Stimulated activated CD4-positive, alpha-beta T cell treated with anti-CD3 and anti-CD28 coated beads, Interleukin-12 subunit alpha, Interleukin-12 subunit beta, amount 100 ng/mL, for 24 hours (primary cell): ENCODE measurements around the gene LRRFIP1.

Source experiments
- DNase-seq, 2 experiments: peaks; one replicate each; pipeline ENCODE4 v3.0.0-alpha.2; 2020; ENCODE audit warnings: low read depth in 2 of 2

Gene LRRFIP1

GRCh38 chr2:237639052-237639835 lies 11.9 kb downstream of the LRRFIP1 start:
- DNase-seq: no peak

- DNase-seq: no peak
Measured at GRCh38 chr2:237639836-237640220, 12.4 kb downstream of the LRRFIP1 start.

- DNase-seq: no peak
Measured at GRCh38 chr2:237640493-237640998, 13.2 kb downstream of the LRRFIP1 start.

- no peak for DNase-seq
Measured at GRCh38 chr2:237642038-237642734, 14.8 kb downstream of the LRRFIP1 start.

- no peak for DNase-seq
Measured at GRCh38 chr2:237643066-237643465, 15.7 kb downstream of the LRRFIP1 start.

GRCh38 chr2:237643582-237644380 lies 16.4 kb downstream of the LRRFIP1 start:
- no peak for DNase-seq

GRCh38 chr2:237644381-237644703 lies 17.0 kb downstream of the LRRFIP1 start:
- no peak for DNase-seq

GRCh38 chr2:237645261-237645660 lies 17.9 kb downstream of the LRRFIP1 start:
- no peak for DNase-seq

GRCh38 chr2:237647176-237648015 lies 20.0 kb downstream of the LRRFIP1 start:
- DNase-seq: no peak

GRCh38 chr2:237648016-237648381 lies 20.6 kb downstream of the LRRFIP1 start:
- no peak for DNase-seq

GRCh38 chr2:237649541-237650454 lies 22.4 kb downstream of the LRRFIP1 start:
- no peak for DNase-seq

GRCh38 chr2:237650455-237650850 lies 23.1 kb downstream of the LRRFIP1 start:
- no peak for DNase-seq

- DNase-seq: no peak
Measured at GRCh38 chr2:237651761-237652160, 24.4 kb downstream of the LRRFIP1 start.

- DNase-seq: no peak
Measured at GRCh38 chr2:237652181-237652580, 24.8 kb downstream of the LRRFIP1 start.

GRCh38 chr2:237652854-237653253 lies 25.5 kb downstream of the LRRFIP1 start:
- no peak for DNase-seq

GRCh38 chr2:237653776-237654558 lies 26.6 kb downstream of the LRRFIP1 start:
- DNase-seq: no peak

GRCh38 chr2:237657063-237657462 lies 29.7 kb downstream of the LRRFIP1 start:
- DNase-seq: no peak

GRCh38 chr2:237660381-237660900 lies 33.1 kb downstream of the LRRFIP1 start:
- no peak for DNase-seq

- no peak for DNase-seq
Measured at GRCh38 chr2:237661270-237661669, 33.9 kb downstream of the LRRFIP1 start.
